ENCODE measurements around the gene DLGAP1. TPM values are rescaled to one million over a fixed set of nuclear protein-coding genes. Genes with fewer than 3 reads are reported as not detected.

DLGAP1 gene
- total and polyA plus RNA-seq, 2 experiments from 2014 or later = 17.0 to 48.5 TPM

DNA sequence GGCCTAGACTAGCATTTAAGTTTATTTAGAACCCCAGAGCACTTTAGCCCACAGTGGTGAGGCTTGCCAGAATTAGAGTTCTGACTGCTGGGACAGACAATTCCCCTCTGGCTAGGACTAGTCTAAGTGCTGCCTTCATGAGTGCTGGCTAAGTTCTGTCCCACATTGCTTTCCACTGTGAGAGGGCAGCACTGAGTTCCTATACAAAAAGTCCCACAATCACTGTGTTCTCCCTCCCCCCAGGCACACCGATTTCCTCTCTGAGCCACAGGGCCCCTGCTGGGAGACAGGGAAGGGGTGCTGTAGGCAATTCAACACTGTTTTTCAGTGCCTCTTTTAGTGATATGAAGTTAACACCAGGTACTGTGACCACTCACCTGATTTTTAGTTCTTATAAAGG is 310.9 kb downstream of the DLGAP1 start:
- H3K4me3 ChIP-seq = no peak overlapping the region
- peaks cover 26% of the 10 kb centered on the region for H3K36me3 Mint-ChIP-seq (ENCODE audit: low read depth)
- peak overlapping the region; percentile 55 for H3K4me2 ChIP-seq
- peaks cover 20% of the 10 kb centered on the region for H3K4me1 Mint-ChIP-seq
- H3K36me3 ChIP-seq (ENCODE audit: insufficient read depth) = no peaks in the 10 kb centered on the region
- no peaks in the 10 kb centered on the region for H3K27me3 ChIP-seq (ENCODE audit: insufficient read depth)
- DNase-seq (ENCODE audit: low spot score) (peak; percentile 61), ATAC-seq (peak; percentile 96)
- H3K79me2 ChIP-seq (replicated peaks; ENCODE audit: insufficient read depth) = no peaks in the 10 kb centered on the region
- TF ChIP-seq, protein P1, sequence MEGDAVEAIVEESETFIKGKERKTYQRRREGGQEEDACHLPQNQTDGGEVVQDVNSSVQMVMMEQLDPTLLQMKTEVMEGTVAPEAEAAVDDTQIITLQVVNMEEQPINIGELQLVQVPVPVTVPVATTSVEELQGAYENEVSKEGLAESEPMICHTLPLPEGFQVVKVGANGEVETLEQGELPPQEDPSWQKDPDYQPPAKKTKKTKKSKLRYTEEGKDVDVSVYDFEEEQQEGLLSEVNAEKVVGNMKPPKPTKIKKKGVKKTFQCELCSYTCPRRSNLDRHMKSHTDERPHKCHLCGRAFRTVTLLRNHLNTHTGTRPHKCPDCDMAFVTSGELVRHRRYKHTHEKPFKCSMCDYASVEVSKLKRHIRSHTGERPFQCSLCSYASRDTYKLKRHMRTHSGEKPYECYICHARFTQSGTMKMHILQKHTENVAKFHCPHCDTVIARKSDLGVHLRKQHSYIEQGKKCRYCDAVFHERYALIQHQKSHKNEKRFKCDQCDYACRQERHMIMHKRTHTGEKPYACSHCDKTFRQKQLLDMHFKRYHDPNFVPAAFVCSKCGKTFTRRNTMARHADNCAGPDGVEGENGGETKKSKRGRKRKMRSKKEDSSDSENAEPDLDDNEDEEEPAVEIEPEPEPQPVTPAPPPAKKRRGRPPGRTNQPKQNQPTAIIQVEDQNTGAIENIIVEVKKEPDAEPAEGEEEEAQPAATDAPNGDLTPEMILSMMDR (conservative IDR thresholded peaks at IDR 0.05; ENCODE audit: low read depth in 2 of 2) = peak; percentile 37 to 56; a peak in 3 of 4 replicates
- TF ChIP-seq EZH2phosphoT487 (IDR thresholded peaks at IDR 0.05; ENCODE audit: unreplicated experiment) = no peak
- peaks cover 2% of the 10 kb centered on the region for H3K27me3 Mint-ChIP-seq (ENCODE audit: insufficient read depth, low read depth, poor library complexity)
- H3F3A ChIP-seq (replicated peaks; ENCODE audit: low read depth) = no peaks in the 10 kb centered on the region
- H4K20me1 ChIP-seq (replicated peaks; ENCODE audit: insufficient read depth) = no peaks in the 10 kb centered on the region
- H3K9me2 ChIP-seq (ENCODE audit: insufficient read depth) = peaks cover 5% of the 10 kb centered on the region; the same call in 1 of the 2 replicates
- H3K4me3 Mint-ChIP-seq = no peak overlapping the region
- peak overlapping the region; percentile 30; the same call in 1 of the 2 replicates for H3K27ac Mint-ChIP-seq
- peaks cover 8% of the 10 kb centered on the region; the same call in 2 of the 3 replicates for H3K9me3 Mint-ChIP-seq
- no peak overlapping the region for H2AFZ ChIP-seq
- H3K4me1 ChIP-seq (ENCODE audit: insufficient read depth) = peaks cover 19% of the 10 kb centered on the region
- no peak overlapping the region for H3K27ac ChIP-seq (ENCODE audit: low read depth)

DNA sequence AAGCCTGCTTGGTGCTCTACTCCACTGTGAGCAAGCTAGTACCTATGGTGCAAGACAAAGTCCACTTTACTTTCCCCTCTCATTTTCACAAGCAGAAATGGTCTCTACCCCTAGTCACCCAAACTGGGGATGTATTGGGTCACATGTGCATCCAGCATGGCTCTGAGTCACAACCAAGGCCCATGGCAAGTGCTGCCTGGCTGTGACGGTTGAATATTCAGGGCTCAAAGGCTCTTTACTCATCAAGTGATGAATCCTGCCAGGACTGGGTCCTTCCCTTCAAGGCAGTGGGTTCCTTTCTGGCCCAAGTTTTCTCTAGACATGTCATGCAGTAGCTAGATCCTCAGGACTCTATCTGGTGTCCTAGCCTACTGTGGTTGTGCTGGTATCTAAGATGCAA is 311.5 kb downstream of the DLGAP1 start:
- Histone ChIP-seq H3K79me2 (replicated peaks; ENCODE audit: insufficient read depth) (no peaks in the 10 kb centered on the region), H3K9me2 (ENCODE audit: insufficient read depth) (peaks cover 5% of the 10 kb centered on the region; the same call in 1 of the 2 replicates), H3F3A (replicated peaks; ENCODE audit: low read depth) (no peaks in the 10 kb centered on the region), H3K27ac (ENCODE audit: low read depth) (no peak overlapping the region), H2AFZ (no peak overlapping the region), H3K36me3 (ENCODE audit: insufficient read depth) (no peaks in the 10 kb centered on the region), H3K4me3 (no peak overlapping the region), H3K4me2 (no peak overlapping the region), H3K4me1 (ENCODE audit: insufficient read depth) (peaks cover 15% of the 10 kb centered on the region; the same call in 1 of the 2 replicates), H3K27me3 (ENCODE audit: insufficient read depth) (no peaks in the 10 kb centered on the region), H4K20me1 (replicated peaks; ENCODE audit: insufficient read depth) (no peaks in the 10 kb centered on the region)
- peaks cover 26% of the 10 kb centered on the region for H3K36me3 Mint-ChIP-seq (ENCODE audit: low read depth)
- peaks cover 18% of the 10 kb centered on the region for H3K4me1 Mint-ChIP-seq
- no peak overlapping the region for H3K4me3 Mint-ChIP-seq
- peaks cover 8% of the 10 kb centered on the region; the same call in 2 of the 3 replicates for H3K9me3 Mint-ChIP-seq
- H3K27ac Mint-ChIP-seq = no peak overlapping the region; the same call in 1 of the 2 replicates
- ATAC-seq (no peak), DNase-seq (ENCODE audit: low spot score) (no peak)
- H3K27me3 Mint-ChIP-seq (ENCODE audit: insufficient read depth, low read depth, poor library complexity) = peaks cover 2% of the 10 kb centered on the region
- TF ChIP-seq, protein P2, sequence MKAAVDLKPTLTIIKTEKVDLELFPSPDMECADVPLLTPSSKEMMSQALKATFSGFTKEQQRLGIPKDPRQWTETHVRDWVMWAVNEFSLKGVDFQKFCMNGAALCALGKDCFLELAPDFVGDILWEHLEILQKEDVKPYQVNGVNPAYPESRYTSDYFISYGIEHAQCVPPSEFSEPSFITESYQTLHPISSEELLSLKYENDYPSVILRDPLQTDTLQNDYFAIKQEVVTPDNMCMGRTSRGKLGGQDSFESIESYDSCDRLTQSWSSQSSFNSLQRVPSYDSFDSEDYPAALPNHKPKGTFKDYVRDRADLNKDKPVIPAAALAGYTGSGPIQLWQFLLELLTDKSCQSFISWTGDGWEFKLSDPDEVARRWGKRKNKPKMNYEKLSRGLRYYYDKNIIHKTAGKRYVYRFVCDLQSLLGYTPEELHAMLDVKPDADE (IDR thresholded peaks at IDR 0.05) = no peak
- TF ChIP-seq STAT1 (IDR thresholded peaks at IDR 0.05; ENCODE audit: unreplicated experiment) (no peak), POLR2AphosphoS5 (IDR thresholded peaks at IDR 0.05; ENCODE audit: low read depth) (no peak), EZH2 (IDR thresholded peaks at IDR 0.05; ENCODE audit: low read depth, unreplicated experiment) (no peak), JUNB (IDR thresholded peaks at IDR 0.05; ENCODE audit: unreplicated experiment) (no peak), EZH2phosphoT487 (IDR thresholded peaks at IDR 0.05; ENCODE audit: unreplicated experiment) (no peak), CREB1 (CRISPR knock-in tag; IDR thresholded peaks at IDR 0.05; ENCODE audit: low read depth) (no peak), ZNF114 (CRISPR knock-in tag; IDR thresholded peaks at IDR 0.05) (no peak), ZNF331 (CRISPR knock-in tag; IDR thresholded peaks at IDR 0.05; ENCODE audit: low read depth) (no peak), NANOG (IDR thresholded peaks at IDR 0.05; ENCODE audit: borderline replicate concordance) (no peak)
- TF ChIP-seq, protein P1 (conservative IDR thresholded peaks at IDR 0.05; ENCODE audit: low read depth in 2 of 2) = no peak
- TF ChIP-seq, protein P3, sequence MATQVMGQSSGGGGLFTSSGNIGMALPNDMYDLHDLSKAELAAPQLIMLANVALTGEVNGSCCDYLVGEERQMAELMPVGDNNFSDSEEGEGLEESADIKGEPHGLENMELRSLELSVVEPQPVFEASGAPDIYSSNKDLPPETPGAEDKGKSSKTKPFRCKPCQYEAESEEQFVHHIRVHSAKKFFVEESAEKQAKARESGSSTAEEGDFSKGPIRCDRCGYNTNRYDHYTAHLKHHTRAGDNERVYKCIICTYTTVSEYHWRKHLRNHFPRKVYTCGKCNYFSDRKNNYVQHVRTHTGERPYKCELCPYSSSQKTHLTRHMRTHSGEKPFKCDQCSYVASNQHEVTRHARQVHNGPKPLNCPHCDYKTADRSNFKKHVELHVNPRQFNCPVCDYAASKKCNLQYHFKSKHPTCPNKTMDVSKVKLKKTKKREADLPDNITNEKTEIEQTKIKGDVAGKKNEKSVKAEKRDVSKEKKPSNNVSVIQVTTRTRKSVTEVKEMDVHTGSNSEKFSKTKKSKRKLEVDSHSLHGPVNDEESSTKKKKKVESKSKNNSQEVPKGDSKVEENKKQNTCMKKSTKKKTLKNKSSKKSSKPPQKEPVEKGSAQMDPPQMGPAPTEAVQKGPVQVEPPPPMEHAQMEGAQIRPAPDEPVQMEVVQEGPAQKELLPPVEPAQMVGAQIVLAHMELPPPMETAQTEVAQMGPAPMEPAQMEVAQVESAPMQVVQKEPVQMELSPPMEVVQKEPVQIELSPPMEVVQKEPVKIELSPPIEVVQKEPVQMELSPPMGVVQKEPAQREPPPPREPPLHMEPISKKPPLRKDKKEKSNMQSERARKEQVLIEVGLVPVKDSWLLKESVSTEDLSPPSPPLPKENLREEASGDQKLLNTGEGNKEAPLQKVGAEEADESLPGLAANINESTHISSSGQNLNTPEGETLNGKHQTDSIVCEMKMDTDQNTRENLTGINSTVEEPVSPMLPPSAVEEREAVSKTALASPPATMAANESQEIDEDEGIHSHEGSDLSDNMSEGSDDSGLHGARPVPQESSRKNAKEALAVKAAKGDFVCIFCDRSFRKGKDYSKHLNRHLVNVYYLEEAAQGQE (IDR thresholded peaks at IDR 0.05; ENCODE audit: unreplicated experiment) = no peak

Measured in GM23338 (cell line).